Stimulated activated CD8-positive, alpha-beta memory T cell treated with anti-CD3 and anti-CD28 coated beads, Interleukin-4, amount 100 ng/mL, for 1 hour (primary cell): ENCODE results near the gene RAD21L1.

ENCODE experiments used
- DNase-seq, 2 donors: peaks; one replicate each; pipeline ENCODE4 v3.0.0-alpha.2; 2020; ENCODE audit warnings: low read depth in 2 of 2, low spot score in 1 of 2

RAD21L1 gene

DNA sequence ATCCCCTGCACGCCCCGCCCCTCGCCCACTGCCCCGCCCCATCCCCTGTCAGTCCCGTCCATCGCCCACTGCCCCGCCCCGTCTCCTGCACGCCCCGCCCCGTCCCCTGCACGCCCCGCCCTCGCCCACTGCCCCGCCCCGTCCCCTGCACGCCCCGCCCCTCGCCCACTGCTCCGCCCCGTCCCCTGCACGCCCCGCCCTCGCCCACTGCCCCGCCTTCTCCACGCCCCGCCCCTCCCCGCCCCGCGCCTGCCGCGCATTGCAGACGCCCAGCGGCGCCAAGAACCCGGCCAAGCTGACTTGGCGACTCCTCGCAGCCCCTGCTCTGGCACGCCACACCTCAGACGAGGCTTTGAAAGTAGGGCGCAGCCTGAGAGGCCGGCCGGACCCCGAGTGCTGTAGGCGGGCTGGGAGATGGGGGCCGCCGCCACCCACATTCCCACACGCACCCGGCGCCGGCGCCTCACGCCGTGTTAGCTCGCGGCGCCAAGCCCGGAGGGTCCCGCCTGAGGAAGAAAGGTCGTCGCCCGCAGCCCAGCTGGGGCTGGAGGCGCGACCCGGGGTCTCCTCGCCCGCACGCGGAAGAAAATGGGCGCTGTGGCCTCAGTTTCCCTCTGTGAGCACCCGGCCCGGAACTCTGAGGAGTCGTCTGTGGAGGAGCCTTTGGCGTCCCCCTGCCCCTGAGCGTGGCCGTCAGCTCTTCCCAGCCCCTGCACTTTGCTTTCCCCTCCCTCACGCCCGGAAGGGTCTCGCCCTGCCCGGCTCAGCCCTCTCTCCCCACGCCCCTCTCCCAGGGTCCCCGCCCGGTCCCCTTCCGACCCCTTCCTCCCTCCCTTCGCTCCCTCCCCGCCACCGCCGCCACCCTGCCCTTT lies at the start of gene RAD21L1:
RAD21L1 (plus strand) TSS at position 262 of the 872 bp plus-strand sequence. CDS start 2,410 bp downstream, outside the sequence.
- DNase-seq = peak; percentile 57 to 78

DNA sequence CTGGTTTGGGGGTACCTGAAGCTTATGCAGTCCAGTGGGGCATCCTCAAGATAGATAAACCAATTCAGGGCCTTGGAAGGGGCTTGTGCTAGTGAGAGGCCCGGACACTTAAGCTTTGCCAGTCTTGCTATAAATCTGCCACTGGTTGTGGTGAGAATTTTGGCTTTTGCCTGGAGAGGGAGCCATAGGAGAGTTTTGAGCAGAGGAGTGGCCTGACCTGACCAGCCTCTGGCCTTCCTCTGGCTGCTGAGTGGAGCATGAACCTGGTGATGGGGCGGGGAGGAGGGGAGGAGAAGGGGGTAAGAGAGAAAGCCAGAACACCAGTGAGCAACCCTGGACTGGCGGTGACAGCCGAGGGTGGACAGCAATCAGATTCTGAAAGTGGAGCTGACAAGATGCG lies 48.2 kb upstream of the RAD21L1 start:
- no peak for DNase-seq

DNA sequence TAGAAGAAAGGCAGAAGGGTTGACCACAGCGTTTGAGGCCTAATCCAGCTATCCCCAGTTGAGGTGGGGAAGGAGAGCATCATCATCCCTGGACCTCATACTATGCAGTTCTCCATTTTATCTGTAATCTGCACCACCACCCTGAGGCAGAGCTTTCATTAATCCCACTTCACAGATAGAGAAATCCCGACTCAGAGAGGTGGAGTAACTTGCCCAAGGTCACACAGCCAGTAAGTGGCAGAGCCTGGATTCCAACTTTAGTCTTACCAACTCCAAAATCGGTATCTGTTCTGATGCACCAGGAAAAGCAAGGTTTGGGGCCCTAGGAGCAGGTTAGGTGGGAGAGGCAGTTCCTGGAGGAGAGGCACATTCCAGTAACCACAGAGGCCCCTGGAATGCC lies 47.7 kb upstream of the RAD21L1 start:
- DNase-seq = no peak

DNA sequence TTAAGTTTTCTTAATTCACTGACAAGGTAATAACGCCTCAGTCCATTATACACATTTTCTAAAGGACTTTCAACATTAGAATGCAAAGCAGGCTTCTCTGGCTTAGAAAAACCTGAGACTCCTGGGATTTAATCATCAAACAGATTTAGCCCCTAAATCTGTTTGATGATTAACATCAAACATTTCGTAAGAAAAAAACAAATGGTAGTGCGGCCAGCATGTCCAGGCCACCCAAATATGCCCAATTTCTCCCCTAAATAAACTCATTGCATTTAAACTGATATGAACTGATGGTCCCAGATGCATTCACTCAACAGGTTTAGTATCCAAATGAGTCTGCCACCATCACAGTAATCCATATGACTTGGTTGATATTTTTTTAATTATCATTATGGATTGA lies 47.2 kb upstream of the RAD21L1 start:
- DNase-seq = no peak

DNA sequence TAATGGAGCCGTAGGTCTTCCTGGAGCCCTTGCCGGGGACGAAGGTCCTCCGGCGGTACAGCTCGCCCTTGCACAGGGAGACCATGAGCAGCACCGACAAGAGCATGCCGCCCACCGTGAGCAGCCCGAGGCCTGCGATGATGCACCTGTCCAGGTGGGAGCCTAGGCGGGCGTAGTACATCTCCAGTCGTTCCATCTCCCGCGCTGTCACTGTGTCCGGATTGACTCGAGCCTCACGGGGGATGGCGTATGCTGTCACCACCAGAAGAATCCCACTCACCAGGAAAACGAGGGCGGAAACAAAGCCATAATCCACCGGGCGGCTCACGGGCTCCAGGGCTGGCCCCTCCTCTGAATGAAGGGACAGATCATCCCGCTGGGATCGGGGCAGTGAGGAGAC lies 44.9 kb upstream of the RAD21L1 start:
- DNase-seq = no peak

DNA sequence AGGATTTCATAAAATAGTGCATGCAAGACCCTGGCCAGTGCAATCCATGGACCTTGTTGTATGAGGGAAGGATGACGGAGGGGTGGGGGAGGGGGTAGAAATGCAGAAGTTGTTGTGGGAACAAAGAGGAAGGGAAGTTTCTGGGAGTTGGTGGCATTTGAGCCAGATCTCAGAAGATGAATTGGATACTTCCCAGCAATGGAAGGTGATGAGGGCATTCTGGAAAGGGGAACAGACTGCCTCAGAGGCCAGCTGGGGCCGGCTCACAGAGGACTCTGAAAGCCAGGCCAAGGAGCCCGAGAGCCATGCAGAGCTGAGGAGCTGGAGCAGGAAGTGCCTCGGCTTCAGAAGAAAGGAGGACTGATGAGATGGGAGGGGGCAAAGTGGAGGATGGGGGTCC lies 43.7 kb upstream of the RAD21L1 start:
- DNase-seq = no peak

DNA sequence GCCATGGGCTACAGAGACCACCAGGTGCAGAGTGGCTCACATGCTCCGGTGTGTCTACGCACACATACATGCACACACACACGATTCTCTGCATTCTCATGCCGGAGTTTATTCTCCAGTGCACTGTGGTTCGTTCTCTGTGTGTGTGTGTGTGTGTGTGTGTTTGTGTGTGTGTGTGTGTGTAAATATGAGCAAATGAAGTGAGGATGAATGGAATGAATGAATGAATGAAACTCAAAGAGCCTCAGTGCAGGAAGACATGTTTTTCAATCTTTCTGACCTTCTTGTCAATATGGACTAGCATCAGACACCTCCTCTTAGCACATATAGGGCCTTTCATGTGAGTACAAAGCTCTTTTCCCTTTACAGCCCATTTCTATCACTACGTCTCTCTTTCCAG lies 42.7 kb upstream of the RAD21L1 start:
- no peak for DNase-seq

DNA sequence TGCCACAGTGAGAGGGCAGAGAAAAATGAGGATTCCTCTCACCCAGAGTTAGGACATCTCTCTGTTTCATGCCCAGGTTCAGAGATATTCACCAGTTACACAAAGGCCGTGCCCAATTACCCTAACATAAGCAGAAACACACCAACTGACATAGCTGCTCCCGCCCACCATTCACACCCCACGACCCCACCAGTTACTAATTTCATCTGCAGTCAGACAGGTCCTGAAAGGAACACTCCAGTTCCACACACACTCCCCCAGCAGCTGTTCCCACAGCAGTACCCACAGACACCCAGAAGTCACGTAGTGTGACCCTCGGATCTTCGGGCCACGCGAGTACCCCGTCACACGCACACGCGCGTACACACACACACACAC lies 41.6 kb upstream of the RAD21L1 start:
- no peak for DNase-seq

DNA sequence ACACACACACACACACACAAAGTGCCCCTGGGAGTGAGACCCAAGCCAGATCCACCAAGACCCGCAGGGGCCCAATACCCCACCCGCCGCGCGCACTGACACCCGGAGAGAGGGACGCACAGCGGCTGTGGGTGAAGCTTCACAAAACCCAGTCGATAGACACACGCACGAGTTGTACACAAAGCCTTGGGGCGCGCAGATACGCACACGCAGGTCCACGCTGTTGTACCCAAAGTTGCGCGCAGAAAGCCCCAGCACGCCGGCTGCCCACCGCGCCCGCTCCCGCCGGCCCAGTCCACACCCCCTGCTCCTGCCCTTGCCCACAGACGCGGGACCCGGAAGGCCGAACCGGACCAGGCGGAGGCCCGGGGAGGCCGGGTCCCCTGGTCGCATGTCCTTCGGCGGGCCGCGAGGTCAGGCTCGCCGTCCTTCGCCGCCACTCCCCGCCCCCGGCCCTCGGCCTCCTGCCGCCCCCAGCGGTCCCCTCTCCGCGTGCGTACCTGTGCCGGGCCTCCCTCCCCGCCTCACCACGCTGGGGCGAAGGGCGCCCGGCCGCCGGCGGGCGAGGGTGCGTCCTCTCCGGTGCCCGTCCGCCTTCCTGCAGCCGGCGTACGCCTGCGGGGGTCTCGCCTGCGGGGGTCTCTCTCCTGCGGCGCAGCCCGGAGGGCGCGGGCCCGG lies 41.1 kb upstream of the RAD21L1 start, which contains the start of gene TMEM74B:
TMEM74B (minus strand) TSS at position 344 of the 678 bp plus-strand sequence. CDS start 1,180 bp downstream, outside the sequence.
- no peak for DNase-seq

DNA sequence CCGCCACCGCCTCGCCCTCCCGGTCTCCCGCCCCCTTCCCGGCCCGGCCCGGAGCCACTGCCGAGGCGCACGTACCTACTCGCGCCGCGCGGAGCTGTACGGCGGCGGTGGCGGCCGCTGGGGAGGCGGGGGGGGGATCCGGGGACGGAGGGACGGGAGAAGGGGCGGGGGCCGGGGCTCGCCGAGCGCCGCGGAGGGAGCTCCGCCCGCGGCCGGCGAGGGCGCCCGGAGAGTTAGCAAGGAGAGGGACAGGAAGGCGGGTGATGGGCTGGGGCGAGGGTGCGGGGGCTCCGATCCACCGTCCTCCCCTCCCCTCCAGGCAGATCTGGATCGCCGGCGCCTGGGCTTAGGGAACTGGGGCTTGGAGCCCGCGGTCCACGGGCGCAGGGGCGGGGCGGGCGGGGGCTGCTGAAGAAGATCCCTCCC lies 40.5 kb upstream of the RAD21L1 start:
- no peak for DNase-seq

DNA sequence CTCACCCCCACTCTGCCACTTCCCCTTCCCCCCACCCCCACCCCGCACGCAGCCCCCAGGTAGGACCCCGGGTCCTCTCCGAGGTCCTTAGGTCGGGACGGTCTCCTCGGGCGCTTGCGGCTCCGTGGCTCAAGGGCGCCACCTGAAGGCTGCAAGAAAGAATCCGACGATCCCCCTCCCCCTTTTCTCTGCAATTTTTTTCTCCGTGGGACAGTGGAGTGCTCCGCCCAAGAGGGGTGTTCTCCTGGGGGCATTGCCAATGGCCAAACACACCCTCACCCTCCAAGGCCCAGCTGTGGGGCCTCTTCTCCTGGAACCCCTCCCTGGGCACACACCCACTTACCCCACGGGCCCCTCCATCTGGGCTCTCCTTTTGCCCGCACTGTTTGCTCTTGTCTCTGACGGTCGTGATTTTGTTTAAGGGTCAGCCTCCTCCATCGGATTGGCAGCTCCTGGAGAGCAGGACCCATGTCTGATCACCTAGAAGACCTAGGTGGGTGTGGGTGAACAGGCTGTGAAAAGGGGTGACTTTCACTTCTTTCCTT lies 40.0 kb upstream of the RAD21L1 start:
- DNase-seq = no peak

DNA sequence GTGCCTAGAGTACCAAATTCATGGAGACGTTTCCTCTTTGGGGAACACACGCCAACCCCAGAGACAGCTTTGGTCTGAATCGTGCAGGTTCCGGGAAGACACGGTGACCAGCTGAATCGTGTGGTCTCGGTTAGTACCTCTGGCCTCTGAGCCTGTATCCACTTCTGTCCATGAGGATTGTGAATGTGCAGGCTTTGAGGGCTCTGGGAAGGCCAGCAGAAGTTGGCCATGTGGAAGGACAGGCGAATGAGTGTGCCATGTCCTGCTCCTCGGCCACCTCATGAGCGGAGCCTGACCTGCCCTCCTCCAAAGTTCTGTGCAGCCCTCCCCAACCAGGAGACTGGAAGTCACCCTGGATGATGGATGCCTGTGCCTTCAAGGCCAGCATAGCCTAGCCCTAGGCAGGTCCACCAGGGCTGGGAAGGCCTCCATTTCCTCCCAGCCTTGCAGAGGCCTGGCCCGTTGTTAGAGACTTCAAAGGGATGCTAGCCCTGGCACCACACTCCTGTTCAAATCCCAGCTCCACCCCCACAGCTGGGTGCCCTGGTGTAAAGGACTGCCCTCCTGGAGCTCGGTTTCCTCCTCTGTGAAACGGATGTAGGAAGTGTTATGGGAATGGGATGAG lies 39.4 kb upstream of the RAD21L1 start:
- DNase-seq = no peak

DNA sequence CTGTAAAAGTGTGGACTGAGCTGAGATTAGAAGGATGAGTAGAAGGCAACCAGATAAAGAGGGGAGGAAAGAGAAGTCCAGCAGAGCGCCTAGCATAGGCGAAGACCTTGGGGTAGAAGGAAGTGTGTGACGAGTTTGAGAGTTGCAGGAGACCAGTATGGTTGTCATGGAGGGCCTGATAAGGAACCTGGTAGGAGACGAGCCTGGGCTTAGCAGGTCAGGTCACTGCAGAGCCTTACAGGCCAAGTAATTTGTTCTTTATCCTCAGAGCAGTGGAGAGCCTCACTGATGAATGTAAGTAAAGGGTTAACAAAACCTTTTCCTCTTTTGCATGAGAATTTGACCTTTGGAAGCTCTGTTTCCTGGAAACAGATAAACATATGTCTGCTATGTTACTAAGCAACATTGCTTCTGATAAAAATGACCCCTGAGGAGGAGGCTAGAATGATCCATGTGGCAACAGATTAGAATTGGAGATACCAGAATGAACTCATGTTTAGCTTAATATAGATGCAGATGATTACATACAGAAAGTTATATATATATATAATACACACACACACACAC lies 38.2 kb upstream of the RAD21L1 start:
- no peak for DNase-seq

DNA sequence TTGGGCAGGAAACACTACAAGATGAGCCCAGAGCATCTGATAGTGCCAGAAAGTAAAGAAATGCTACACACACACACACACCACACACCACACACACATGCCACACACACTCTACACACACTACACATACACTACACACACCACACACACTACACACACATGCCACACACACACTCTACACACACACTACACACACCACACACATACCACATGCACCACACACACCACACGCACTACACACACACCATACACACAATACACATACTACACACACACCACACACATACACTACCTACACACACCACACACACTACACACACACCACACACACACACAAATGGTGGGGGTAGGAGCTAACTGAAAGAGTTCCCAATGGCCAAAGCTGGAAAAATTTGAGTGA lies 37.5 kb upstream of the RAD21L1 start:
- DNase-seq = no peak

DNA sequence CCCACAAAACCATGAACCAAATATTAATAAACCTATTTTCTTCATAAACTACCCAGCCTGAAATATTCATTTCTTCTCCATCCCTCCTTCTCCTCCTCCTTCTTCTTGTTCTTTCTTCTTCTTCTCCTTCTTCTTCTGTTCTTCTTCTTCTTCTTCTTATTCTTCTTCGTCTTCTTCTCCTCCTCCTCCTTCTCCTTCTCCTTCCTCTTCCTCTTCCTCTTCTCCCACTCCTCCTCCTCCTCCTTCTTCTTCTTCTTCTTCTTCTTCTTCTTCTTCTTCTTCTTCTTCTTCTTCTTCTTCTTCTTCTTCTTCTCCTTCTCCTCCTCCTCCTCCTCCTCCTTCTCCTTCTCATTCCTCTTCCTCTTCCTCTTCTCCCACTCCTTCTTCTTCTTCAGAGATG lies 36.0 kb upstream of the RAD21L1 start:
- DNase-seq = no peak

DNA sequence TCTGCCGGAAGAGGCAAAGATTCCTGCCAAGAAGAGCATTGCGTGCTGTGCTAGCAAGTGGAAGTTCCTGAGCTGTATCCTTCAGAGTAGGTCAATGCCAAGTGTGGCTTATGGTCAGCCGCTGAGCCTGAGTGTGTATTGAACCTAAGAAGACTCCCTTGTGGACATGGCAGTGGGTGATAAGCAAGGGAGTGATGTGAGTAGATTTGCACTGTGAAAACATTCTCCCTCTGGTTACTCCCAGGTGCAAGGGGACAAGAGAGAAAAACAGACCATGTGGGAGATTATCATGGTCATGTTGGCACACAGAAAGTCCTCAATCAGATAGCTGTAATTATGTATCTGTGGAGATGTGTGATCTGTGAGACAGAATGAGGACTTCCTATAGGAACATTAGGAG lies 35.0 kb upstream of the RAD21L1 start:
- DNase-seq = no peak

DNA sequence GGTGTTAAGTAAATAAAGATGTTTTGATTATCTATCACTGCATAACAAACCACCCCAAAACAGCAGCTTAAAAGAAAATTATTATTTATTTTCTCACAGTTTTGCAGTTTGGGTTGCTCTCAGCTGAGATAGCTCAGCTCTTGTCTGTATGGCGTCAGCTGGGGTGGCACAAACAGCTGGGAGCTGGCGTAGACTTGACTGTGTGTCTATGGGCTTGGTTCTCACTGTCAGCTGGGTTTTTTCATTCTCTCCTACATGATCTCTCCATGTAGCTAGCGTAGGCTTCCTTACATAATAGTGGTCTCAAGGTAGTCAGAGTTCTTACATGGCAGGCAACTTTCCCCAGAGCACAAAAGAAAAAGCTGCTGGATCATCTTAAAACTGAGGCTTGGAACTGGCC lies 34.5 kb upstream of the RAD21L1 start:
- DNase-seq = no peak

DNA sequence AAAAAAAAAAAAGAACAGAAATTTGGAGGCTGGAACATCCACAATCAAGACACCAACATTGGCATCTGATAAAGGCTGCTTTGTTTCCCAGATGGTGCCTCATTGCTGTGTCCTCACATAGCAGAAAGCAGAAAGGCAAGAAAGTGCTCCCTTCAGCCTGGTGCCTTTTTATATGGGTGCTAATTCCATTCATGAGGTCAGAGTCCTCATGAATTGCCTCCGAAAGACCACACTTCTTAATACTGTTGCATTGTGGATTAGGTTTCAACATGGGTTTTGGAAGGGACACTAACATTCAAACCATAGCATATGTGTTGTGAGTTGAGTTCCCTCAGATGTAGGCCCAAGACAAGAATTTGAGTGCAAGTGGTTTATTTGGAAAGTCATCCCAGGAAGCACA lies 30.6 kb upstream of the RAD21L1 start:
- DNase-seq = no peak

DNA sequence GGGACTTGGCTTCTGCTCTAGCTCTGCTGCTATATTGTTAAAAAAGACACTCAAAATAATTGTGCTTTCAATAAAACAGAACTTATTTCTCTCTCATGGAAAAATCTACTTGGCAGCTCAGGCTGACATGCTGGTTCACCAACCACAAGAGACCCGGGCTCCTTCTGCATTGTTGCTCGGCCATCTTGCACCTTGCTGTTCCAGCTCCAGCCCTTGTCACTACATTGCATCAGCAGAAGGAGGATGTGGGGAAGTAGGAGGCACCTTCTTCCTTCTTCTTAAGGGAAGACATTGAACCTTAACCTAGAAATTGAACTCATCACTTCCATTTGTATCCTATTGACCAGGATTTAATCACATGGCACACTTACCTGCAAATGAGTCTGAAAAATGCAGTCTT lies 29.2 kb upstream of the RAD21L1 start:
- DNase-seq = no peak

DNA sequence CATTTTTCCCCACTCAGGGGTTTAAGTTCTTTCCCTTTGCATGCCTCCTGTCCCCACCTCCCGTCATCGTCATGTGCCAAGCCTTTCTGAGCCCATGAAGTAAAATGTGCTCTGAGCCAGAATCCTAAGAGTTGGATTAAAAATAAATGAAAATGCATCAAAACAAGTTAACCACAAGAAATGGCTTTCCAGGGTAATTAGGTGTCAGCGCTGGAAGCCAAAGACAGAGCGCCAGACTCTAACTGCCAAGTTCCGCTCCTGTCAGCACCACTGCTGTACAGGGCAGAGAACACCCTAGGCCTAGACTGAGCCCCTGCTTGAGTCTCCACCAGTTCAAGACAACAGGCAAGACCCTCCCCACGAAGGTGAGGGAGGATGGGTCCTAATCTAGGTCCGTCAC lies 28.0 kb upstream of the RAD21L1 start:
- DNase-seq = no peak

DNA sequence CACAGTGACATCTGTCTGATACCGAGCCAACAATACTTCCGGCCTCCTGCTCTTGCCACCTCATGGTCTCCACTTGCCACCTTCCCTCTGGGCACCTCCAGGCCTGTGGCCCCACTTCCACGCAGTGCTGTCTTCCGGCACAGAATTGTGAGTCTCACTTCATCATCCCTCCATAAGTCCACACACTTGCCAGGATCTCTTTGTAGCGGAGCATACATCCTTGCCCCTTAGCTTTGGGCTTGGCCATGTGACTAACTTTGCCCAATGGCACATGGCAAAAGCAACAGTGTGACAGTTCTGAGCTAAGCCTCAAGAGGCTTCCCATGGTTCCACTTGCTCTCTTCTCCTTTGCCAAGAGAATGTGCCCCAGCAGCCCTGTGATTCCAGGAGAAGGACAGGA lies 27.1 kb upstream of the RAD21L1 start:
- no peak for DNase-seq
